AG10803 (cell line): ENCODE data around the gene UBR4.

ENCODE experiments used
- DNase-seq: peaks from one replicate; pipeline ENCODE4 v3.0.0; 2010; ENCODE audit warnings: low read depth
- H3K4me3 ChIP-seq: 2 replicates; pipeline ENCODE4 v1.5.1; 2011; ENCODE audit warnings: mild to moderate bottlenecking, low read length, control low read depth
- CTCF ChIP-seq: conservative IDR thresholded peaks from 2 replicates; pipeline ENCODE4 v1.5.1; 2011; ENCODE audit warnings: mild to moderate bottlenecking, low read length, control low read depth, inconsistent platforms

UBR4 gene

GRCh38 chr1:19055001-19055400 is 155.1 kb downstream of the UBR4 start:
- no peak overlapping the region for H3K4me3 ChIP-seq
- DNase-seq = no peak
- no peak for TF ChIP-seq CTCF

- no peak overlapping the region for H3K4me3 ChIP-seq
- TF ChIP-seq CTCF = no peak
- DNase-seq = no peak
Measured at GRCh38 chr1:19054216-19054615, 155.8 kb downstream of the UBR4 start.

GRCh38 chr1:19053486-19053885 is 156.6 kb downstream of the UBR4 start:
- TF ChIP-seq CTCF = no peak
- no peak overlapping the region for H3K4me3 ChIP-seq
- DNase-seq = no peak

- TF ChIP-seq CTCF = no peak
- DNase-seq = no peak
- no peak overlapping the region for H3K4me3 ChIP-seq
Measured at GRCh38 chr1:19049798-19050197, 160.3 kb downstream of the UBR4 start.

GRCh38 chr1:19049128-19049768 is 160.8 kb downstream of the UBR4 start:
- TF ChIP-seq CTCF = no peak
- no peak for DNase-seq
- H3K4me3 ChIP-seq = no peak overlapping the region

GRCh38 chr1:19046972-19047731 is 162.9 kb downstream of the UBR4 start:
- no peak for DNase-seq
- no peak overlapping the region for H3K4me3 ChIP-seq
- no peak for TF ChIP-seq CTCF
